Liver (tissue), 1 donor: ENCODE measurements around the gene MOB1B.
"Not testable (repeated sequence)": the region's sequence is repeated elsewhere in the genome, so short reads cannot be mapped to it uniquely, and the experiment has no call there.

Experiments used
- YY1 ChIP-seq: IDR thresholded peaks from 2 replicates; pipeline ENCODE4 v1.6.1; 2016; ENCODE audit warnings: antibody characterized with exemption, mild to moderate bottlenecking
- TF ChIP-seq, protein P1 (sequence below): IDR thresholded peaks from 2 replicates; pipeline ENCODE4 v1.6.1; 2016; ENCODE audit warnings: antibody characterized with exemption, mild to moderate bottlenecking

GRCh38 chr4:71032106-71032505 lies 129.9 kb downstream of the MOB1B start:
- not testable (repeated sequence) for TF ChIP-seq YY1
- TF ChIP-seq, protein P1, sequence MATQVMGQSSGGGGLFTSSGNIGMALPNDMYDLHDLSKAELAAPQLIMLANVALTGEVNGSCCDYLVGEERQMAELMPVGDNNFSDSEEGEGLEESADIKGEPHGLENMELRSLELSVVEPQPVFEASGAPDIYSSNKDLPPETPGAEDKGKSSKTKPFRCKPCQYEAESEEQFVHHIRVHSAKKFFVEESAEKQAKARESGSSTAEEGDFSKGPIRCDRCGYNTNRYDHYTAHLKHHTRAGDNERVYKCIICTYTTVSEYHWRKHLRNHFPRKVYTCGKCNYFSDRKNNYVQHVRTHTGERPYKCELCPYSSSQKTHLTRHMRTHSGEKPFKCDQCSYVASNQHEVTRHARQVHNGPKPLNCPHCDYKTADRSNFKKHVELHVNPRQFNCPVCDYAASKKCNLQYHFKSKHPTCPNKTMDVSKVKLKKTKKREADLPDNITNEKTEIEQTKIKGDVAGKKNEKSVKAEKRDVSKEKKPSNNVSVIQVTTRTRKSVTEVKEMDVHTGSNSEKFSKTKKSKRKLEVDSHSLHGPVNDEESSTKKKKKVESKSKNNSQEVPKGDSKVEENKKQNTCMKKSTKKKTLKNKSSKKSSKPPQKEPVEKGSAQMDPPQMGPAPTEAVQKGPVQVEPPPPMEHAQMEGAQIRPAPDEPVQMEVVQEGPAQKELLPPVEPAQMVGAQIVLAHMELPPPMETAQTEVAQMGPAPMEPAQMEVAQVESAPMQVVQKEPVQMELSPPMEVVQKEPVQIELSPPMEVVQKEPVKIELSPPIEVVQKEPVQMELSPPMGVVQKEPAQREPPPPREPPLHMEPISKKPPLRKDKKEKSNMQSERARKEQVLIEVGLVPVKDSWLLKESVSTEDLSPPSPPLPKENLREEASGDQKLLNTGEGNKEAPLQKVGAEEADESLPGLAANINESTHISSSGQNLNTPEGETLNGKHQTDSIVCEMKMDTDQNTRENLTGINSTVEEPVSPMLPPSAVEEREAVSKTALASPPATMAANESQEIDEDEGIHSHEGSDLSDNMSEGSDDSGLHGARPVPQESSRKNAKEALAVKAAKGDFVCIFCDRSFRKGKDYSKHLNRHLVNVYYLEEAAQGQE, result not testable (repeated sequence)
